Measurements from ENCODE around the gene BTBD8. TPM values are rescaled to one million over a fixed set of nuclear protein-coding genes. Genes with fewer than 3 reads are reported as not detected.

Gene BTBD8
- polyA plus RNA-seq, 1 of the 3 experiments (the other 2 are of a cell fraction), result 0.62 TPM

DNA sequence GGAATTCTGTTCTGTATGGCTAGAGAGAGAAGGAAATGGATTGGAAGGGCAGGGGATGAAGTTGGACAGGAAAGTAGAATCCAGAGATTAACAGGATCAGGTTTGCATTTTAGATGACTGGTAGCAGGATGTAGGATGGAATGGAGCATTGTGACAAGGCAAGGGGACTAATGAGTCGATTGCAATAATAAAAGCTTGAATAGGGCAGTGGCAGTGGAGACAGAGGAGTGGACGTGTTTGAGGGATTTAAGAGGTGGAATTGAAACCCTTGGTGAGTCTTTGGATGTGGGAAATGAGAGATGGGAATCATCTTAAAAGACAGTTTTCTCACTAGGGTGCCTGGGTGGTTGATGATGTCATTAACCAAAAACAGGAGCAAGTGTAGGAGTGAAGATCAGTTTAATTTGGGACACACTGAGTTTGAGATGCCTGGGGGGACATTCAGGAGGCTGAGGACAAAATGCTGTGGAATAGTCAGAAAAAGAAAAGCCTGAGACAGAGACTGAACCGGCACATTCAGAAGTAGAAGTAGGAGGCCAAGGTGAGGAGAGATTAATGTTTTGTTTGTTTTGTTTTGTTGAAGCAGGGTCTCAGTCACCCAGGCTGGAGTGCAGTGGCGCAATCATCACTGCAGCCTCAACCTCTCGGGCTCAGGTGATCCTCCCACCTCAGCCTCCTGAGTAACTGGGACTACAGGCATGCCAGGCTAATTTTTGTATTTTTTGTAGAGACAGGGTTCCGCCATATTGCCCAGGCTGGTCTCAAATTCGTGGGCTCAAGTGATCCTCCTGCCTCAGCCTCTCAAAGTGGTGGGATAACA, 108.5 kb downstream of the BTBD8 start:
- POLR2A ChIA-PET, result no interaction called here
- H2AFZ ChIP-seq (ENCODE audit: low read depth), result no peak overlapping the region
- no peak overlapping the region for H3K4me3 ChIP-seq (ENCODE audit: low read depth in 2 of 2, low read length in 1 of 2)
- TF ChIP-seq FOSL2 (IDR thresholded peaks at IDR 0.05; ENCODE audit: borderline replicate concordance, low read depth) (no peak), EZH2phosphoT487 (IDR thresholded peaks at IDR 0.05; ENCODE audit: borderline replicate concordance, low read depth) (no peak), POLR2AphosphoS5 (IDR thresholded peaks at IDR 0.05; ENCODE audit: low read depth, low read length) (no peak), GATA2 (CRISPR knock-in tag; IDR thresholded peaks at IDR 0.05) (no peak), FOXM1 (IDR thresholded peaks at IDR 0.05; ENCODE audit: low read depth) (no peak), RAD21 (IDR thresholded peaks at IDR 0.05; ENCODE audit: low read length) (no peak), RCOR1 (IDR thresholded peaks at IDR 0.05; ENCODE audit: low read length) (no peak)
- TF ChIP-seq, protein P1, sequence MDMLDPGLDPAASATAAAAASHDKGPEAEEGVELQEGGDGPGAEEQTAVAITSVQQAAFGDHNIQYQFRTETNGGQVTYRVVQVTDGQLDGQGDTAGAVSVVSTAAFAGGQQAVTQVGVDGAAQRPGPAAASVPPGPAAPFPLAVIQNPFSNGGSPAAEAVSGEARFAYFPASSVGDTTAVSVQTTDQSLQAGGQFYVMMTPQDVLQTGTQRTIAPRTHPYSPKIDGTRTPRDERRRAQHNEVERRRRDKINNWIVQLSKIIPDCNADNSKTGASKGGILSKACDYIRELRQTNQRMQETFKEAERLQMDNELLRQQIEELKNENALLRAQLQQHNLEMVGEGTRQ (IDR thresholded peaks at IDR 0.05; ENCODE audit: borderline replicate concordance, low read depth, low read length), result no peak
- TF ChIP-seq, protein P2, sequence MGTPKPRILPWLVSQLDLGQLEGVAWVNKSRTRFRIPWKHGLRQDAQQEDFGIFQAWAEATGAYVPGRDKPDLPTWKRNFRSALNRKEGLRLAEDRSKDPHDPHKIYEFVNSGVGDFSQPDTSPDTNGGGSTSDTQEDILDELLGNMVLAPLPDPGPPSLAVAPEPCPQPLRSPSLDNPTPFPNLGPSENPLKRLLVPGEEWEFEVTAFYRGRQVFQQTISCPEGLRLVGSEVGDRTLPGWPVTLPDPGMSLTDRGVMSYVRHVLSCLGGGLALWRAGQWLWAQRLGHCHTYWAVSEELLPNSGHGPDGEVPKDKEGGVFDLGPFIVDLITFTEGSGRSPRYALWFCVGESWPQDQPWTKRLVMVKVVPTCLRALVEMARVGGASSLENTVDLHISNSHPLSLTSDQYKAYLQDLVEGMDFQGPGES (IDR thresholded peaks at IDR 0.05; ENCODE audit: low read depth, low read length), result no peak
- TF ChIP-seq, protein P3, sequence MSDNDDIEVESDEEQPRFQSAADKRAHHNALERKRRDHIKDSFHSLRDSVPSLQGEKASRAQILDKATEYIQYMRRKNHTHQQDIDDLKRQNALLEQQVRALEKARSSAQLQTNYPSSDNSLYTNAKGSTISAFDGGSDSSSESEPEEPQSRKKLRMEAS (IDR thresholded peaks at IDR 0.05; ENCODE audit: low read depth), result no peak
- no peaks in the 10 kb centered on the region for H3K27me3 ChIP-seq (ENCODE audit: insufficient read depth)
- H3K9me2 ChIP-seq, result no peaks in the 10 kb centered on the region
- 57% methylated on average over 7 of the region's 7 CpGs for WGBS (ENCODE audit: low lambda C conversion rate)
- H3K36me3 ChIP-seq (replicated peaks in 1 of 2; ENCODE audit: control insufficient read depth in 1 of 2, insufficient read depth in 2 of 2, low read length in 1 of 2), result no peaks in the 10 kb centered on the region
- no peaks in the 10 kb centered on the region for H3K9me3 ChIP-seq
- H3K79me2 ChIP-seq (ENCODE audit: insufficient read depth), result no peaks in the 10 kb centered on the region
- CTCF ChIA-PET, result no interaction called here
- H3K27ac ChIP-seq (ENCODE audit: low read depth in 2 of 2, low read length in 1 of 2), result no peak overlapping the region
- peaks cover 8% of the 10 kb centered on the region for H3F3A ChIP-seq (replicated peaks; ENCODE audit: insufficient read depth)
- no peak for DNase-seq
- H3K9ac ChIP-seq, result no peak overlapping the region
- peaks cover 4 to 17% of the 10 kb centered on the region in 2 experiments; a peak in 3 of 4 replicates for H3K4me1 ChIP-seq (ENCODE audit: control insufficient read depth in 1 of 2, insufficient read depth in 2 of 2, low read depth in 1 of 2, low read length in 1 of 2)
- no peaks in the 10 kb centered on the region for H4K20me1 ChIP-seq (ENCODE audit: insufficient read depth)
- no peak overlapping the region for H3K4me2 ChIP-seq

DNA sequence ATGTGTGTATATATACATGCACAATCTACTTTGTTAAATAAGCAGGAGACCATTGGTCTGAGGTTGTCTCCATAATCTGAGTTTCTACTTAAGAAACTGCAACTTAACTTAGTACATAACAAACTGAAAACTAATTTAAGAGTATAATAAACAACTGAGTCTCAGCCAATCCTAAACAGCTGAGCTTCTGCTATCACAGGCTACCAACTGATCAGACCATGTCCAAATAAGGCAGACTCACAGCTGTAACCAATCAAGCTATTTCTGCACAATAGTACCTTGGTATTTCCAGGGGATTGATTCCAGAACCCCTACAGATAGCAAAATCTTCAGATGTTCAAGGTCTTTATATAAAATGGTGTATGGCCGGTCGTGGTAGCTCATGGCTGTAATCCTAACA, 111.6 kb downstream of the BTBD8 start:
- H3K36me3 ChIP-seq (replicated peaks in 1 of 2; ENCODE audit: control insufficient read depth in 1 of 2, insufficient read depth in 2 of 2, low read length in 1 of 2), result no peaks in the 10 kb centered on the region
- no peak overlapping the region for H3K4me3 ChIP-seq (ENCODE audit: low read depth in 2 of 2, low read length in 1 of 2)
- H3K27ac ChIP-seq (ENCODE audit: low read depth in 2 of 2, low read length in 1 of 2), result no peak overlapping the region
- H3K4me2 ChIP-seq, result no peak overlapping the region
- H4K20me1 ChIP-seq (ENCODE audit: insufficient read depth), result no peaks in the 10 kb centered on the region
- CTCF ChIA-PET, result interaction anchor here (0.9 to 1.2 kb wide), 2 partner anchors 11 to 100 kb away, joined by 3 read pairs; no protein-coding TSS in a partner anchor
- H3K9ac ChIP-seq, result no peak overlapping the region
- no peaks in the 10 kb centered on the region for H3K9me2 ChIP-seq
- no peaks in the 10 kb centered on the region for H3K79me2 ChIP-seq (ENCODE audit: insufficient read depth)
- H3K27me3 ChIP-seq (ENCODE audit: insufficient read depth), result no peaks in the 10 kb centered on the region
- no peak for DNase-seq
- H3K9me3 ChIP-seq, result no peaks in the 10 kb centered on the region
- H3F3A ChIP-seq (replicated peaks; ENCODE audit: insufficient read depth), result peaks cover 3% of the 10 kb centered on the region
- POLR2A ChIA-PET, result no interaction called here
- peaks cover 0 to 4% of the 10 kb centered on the region in 2 experiments; a peak in 1 of 4 replicates for H3K4me1 ChIP-seq (ENCODE audit: control insufficient read depth in 1 of 2, insufficient read depth in 2 of 2, low read depth in 1 of 2, low read length in 1 of 2)
- 75% methylated on average over 2 of the region's 2 CpGs for WGBS (ENCODE audit: low lambda C conversion rate)
- H2AFZ ChIP-seq (ENCODE audit: low read depth), result no peak overlapping the region
- TF ChIP-seq, protein P4, sequence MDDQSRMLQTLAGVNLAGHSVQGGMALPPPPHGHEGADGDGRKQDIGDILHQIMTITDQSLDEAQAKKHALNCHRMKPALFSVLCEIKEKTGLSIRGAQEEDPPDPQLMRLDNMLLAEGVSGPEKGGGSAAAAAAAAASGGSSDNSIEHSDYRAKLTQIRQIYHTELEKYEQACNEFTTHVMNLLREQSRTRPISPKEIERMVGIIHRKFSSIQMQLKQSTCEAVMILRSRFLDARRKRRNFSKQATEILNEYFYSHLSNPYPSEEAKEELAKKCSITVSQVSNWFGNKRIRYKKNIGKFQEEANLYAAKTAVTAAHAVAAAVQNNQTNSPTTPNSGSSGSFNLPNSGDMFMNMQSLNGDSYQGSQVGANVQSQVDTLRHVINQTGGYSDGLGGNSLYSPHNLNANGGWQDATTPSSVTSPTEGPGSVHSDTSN (IDR thresholded peaks at IDR 0.05), result no peak
- no peak for TF ChIP-seq MXI1 (IDR thresholded peaks at IDR 0.05; ENCODE audit: low read depth, low read length)
- no peak for TF ChIP-seq TEAD4 (IDR thresholded peaks at IDR 0.05; ENCODE audit: borderline replicate concordance, insufficient read depth)
- TF ChIP-seq, protein P2 (IDR thresholded peaks at IDR 0.05; ENCODE audit: low read depth, low read length), result no peak
- TF ChIP-seq YY1 (IDR thresholded peaks at IDR 0.05; ENCODE audit: low read depth), result no peak
- no peak for TF ChIP-seq GABPA (IDR thresholded peaks at IDR 0.05; ENCODE audit: low read depth)
- no peak for TF ChIP-seq SIN3A (IDR thresholded peaks at IDR 0.05; ENCODE audit: borderline replicate concordance, low read depth, low read length)
- TF ChIP-seq NRF1 (IDR thresholded peaks at IDR 0.05; ENCODE audit: low read depth, low read length), result no peak
- TF ChIP-seq MEF2A (IDR thresholded peaks at IDR 0.05; ENCODE audit: borderline replicate concordance, low read depth), result no peak
- no peak for TF ChIP-seq RAD21 (IDR thresholded peaks at IDR 0.05; ENCODE audit: low read length)
- no peak for TF ChIP-seq SMC3 (IDR thresholded peaks at IDR 0.05; ENCODE audit: low read depth, low read length)
- TF ChIP-seq, protein P5, sequence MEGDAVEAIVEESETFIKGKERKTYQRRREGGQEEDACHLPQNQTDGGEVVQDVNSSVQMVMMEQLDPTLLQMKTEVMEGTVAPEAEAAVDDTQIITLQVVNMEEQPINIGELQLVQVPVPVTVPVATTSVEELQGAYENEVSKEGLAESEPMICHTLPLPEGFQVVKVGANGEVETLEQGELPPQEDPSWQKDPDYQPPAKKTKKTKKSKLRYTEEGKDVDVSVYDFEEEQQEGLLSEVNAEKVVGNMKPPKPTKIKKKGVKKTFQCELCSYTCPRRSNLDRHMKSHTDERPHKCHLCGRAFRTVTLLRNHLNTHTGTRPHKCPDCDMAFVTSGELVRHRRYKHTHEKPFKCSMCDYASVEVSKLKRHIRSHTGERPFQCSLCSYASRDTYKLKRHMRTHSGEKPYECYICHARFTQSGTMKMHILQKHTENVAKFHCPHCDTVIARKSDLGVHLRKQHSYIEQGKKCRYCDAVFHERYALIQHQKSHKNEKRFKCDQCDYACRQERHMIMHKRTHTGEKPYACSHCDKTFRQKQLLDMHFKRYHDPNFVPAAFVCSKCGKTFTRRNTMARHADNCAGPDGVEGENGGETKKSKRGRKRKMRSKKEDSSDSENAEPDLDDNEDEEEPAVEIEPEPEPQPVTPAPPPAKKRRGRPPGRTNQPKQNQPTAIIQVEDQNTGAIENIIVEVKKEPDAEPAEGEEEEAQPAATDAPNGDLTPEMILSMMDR (IDR thresholded peaks at IDR 0.05), result no peak
- TF ChIP-seq TAF1 (IDR thresholded peaks at IDR 0.05; ENCODE audit: borderline replicate concordance, low read depth, low read length), result no peak

Data from SK-N-SH (cell line).